GM12878 (cell line): ENCODE data around the gene ATP5F1D. TPM values are rescaled to one million over a fixed set of nuclear protein-coding genes. Genes with fewer than 3 reads are reported as not detected.

Experiments used
- ATAC-seq: fragments of 200-7000 bp; cut with Tn5 transposase; 3 replicates; pipeline ENCODE4 v1.9.1; 2020; ENCODE audit warnings: mild to moderate bottlenecking, moderate library complexity
- BruUV-seq: library from RNA; stranded (reverse); fragments of 400-500 nt; replicated peaks from 2 replicates; lab custom pipeline; 2021; lab: Mats Ljungman, UMichigan
- CTCF ChIA-PET: fragments of 300-600 bp; sonication (Branson Sonifier 250); formaldehyde crosslinking; extraction: SDS; loops from one replicate; lab custom pipeline; 2021; ENCODE audit warnings: inconsistent platforms; lab: Yijun Ruan, JAX
- POLR2A ChIA-PET: fragments of 350-600 bp; formaldehyde crosslinking; extraction: SDS; loops from one replicate; lab custom pipeline; 2021; ENCODE audit warnings: inconsistent platforms; lab: Charles Lee
- RAD21 ChIA-PET: fragments of 300-600 bp; sonication (Branson Sonifier 250); formaldehyde crosslinking; loops from one replicate; lab custom pipeline; 2023; ENCODE audit warnings: antibody characterized with exemption; ENCODE audit not compliant: unreplicated experiment; lab: Charles Lee
- SMC1A ChIA-PET: fragments of 300-600 bp; sonication (Branson Sonifier 250); formaldehyde crosslinking; loops from one replicate; lab custom pipeline; 2023; ENCODE audit not compliant: unreplicated experiment, uncharacterized antibody; lab: Charles Lee
- DNase-seq: peaks from one replicate; pipeline ENCODE4 v3.0.0-alpha.2; 2011; ENCODE audit warnings: low read depth, low spot score
- FAIRE-seq: peaks from 3 replicates; lab custom pipeline; 2011; peaks lifted over from hg19 to GRCh38; lab: Jason Lieb, UNC
- H2AFZ ChIP-seq: 2 replicates; pipeline ENCODE4 v1.6.0; 2011; ENCODE audit warnings: low read depth, low read length, control low read depth; ENCODE audit not compliant: control insufficient read depth
- H3K27ac ChIP-seq: 2 replicates; pipeline ENCODE4 v1.5.1; 2011; ENCODE audit warnings: control low read depth; ENCODE audit not compliant: control insufficient read depth, insufficient read depth
- H3K27me3 ChIP-seq, 2 experiments: replicated peaks in 1 of 2; 2 replicates each; pipeline versions ENCODE4 v1.6.0 to v1.6.1; 2011; ENCODE audit warnings: low read length in 1 of 2; ENCODE audit not compliant: control insufficient read depth in 2 of 2, insufficient read depth in 2 of 2
- H3K36me3 ChIP-seq, 2 experiments: 2 replicates each; pipeline ENCODE4 v1.5.1; 2011; ENCODE audit warnings: low read length in 1 of 2; ENCODE audit not compliant: control insufficient read depth in 2 of 2, insufficient read depth in 2 of 2
- H3K4me1 ChIP-seq: 2 replicates; pipeline ENCODE4 v1.6.1; 2011; ENCODE audit warnings: mild to moderate bottlenecking, low read length, moderate library complexity, mixed read lengths; ENCODE audit not compliant: control insufficient read depth, insufficient read depth
- H3K4me2 ChIP-seq: 2 replicates; pipeline ENCODE4 v1.6.0; 2011; ENCODE audit warnings: control low read depth; ENCODE audit not compliant: control insufficient read depth, insufficient read depth
- H3K4me3 ChIP-seq: fragments of 200-600 bp; sonication (generic); 2 replicates; pipeline ENCODE4 v1.5.1; 2016
- H3K79me2 ChIP-seq: 2 replicates; pipeline ENCODE4 v1.6.0; 2011; ENCODE audit warnings: low read length; ENCODE audit not compliant: control insufficient read depth, insufficient read depth
- H3K9ac ChIP-seq: 2 replicates; pipeline ENCODE4 v1.8.0; 2011; ENCODE audit warnings: low read length, control low read depth, mixed read lengths; ENCODE audit not compliant: control insufficient read depth, insufficient read depth
- H3K9me3 ChIP-seq: replicated peaks from 3 replicates; pipeline ENCODE4 v1.5.1; 2011; ENCODE audit warnings: mild to moderate bottlenecking, low read length; ENCODE audit not compliant: control insufficient read depth, insufficient read depth
- H4K20me1 ChIP-seq: 2 replicates; pipeline ENCODE4 v1.6.0; 2011; ENCODE audit not compliant: control insufficient read depth, insufficient read depth
- CTCF ChIP-seq, 3 experiments: IDR thresholded peaks in 2 of 3; conservative IDR thresholded peaks in 1 of 3; 2 replicates each; pipeline ENCODE4 v1.5.1; 2011; ENCODE audit warnings: low read depth in 3 of 3, low read length in 3 of 3, mild to moderate bottlenecking in 3 of 3, control low read depth in 2 of 3, moderate library complexity in 2 of 3, inconsistent platforms in 1 of 3, mixed read lengths in 1 of 3; ENCODE audit not compliant: control insufficient read depth in 2 of 3, insufficient read depth in 1 of 3; ENCODE audit errors: extremely low read depth in 1 of 3
- HDGF ChIP-seq: fragments of 450-650 bp; IDR thresholded peaks from 2 replicates; pipeline ENCODE4 v1.6.1; 2016; ENCODE audit warnings: antibody characterized with exemption
- ZNF384 ChIP-seq: IDR thresholded peaks from 2 replicates; pipeline ENCODE4 v1.6.1; 2012; ENCODE audit warnings: low read depth, mild to moderate bottlenecking, low read length, improper control_type of control experiment, borderline replicate concordance
- ZNF687 ChIP-seq: fragments of 450-650 bp; IDR thresholded peaks from 2 replicates; pipeline ENCODE4 v1.6.1; 2017; ENCODE audit warnings: mild to moderate bottlenecking, moderate library complexity
- WGBS: methylation state at CpG from one replicate; pipeline ENCODE4 v1.1.6; 2016; ENCODE audit warnings: low lambda C conversion rate; ENCODE audit not compliant: insufficient replicate concordance, insufficient coverage; ENCODE audit errors: missing lambda C conversion rate; 5-methylcytosine and 5-hydroxymethylcytosine counted together
- in situ Hi-C: fragments of 300-500 bp; cut with MboI; formaldehyde crosslinking; loops from 9 replicates; pipeline ENCODE4 v1.14.3; 2018; ENCODE audit warnings: mixed read lengths
- intact Hi-C: fragments of 100-400 bp; cut with micrococcal nuclease; formaldehyde crosslinking; loops from one replicate; pipeline ENCODE4 v1.14.2; 2022; ENCODE audit not compliant: unreplicated experiment
- polyA plus RNA-seq, 11 experiments: library from polyadenylated mRNA; depleted of rRNA in 4 of 11; unstranded in 6 of 11; stranded (reverse) in 5 of 11; fragments of >200 nt; fragmentation: Nextera tagmentation in 4 of 11; fragmentation: Illumina TruSeq in 1 of 11; extraction: Ambion mirVana in 4 of 11; extraction: Trizol in 1 of 11; gene quantifications; 1 replicate in 1 of 11; 2 replicates in 10 of 11; pipeline versions ENCODE4 v1.2.1 to v1.2.3, GENCODE V29; 2011 to 2016; ENCODE audit warnings: inconsistent platforms in 2 of 11, missing spikeins in 2 of 11, low read depth in 1 of 11
- total RNA-seq, 4 experiments: library from RNA; depleted of rRNA in 3 of 4; stranded (reverse); fragments of >200 nt in 3 of 4; fragmentation: Illumina TruSeq in 1 of 4; extraction: Trizol in 1 of 4; gene quantifications; 2 replicates each; pipeline versions ENCODE4 v1.2.1 to v1.2.3, GENCODE V29; 2013 to 2021

ATP5F1D gene
- total and polyA plus RNA-seq, 10 of the 15 experiments (the other 5 are each of a cell fraction or from before 2014, with no cell fraction given) = 7.2 to 357 (median 49.5) TPM

GRCh38 chr19:1258707-1259205 is 17.2 kb downstream of the ATP5F1D start:
- TF ChIP-seq ZNF687 (no peak), CTCF (IDR thresholded peaks at IDR 0.05 in 2 of 3, conservative IDR thresholded peaks at IDR 0.05 in 1 of 3; ENCODE audit: control insufficient read depth in 2 of 3, extremely low read depth in 1 of 3, insufficient read depth in 1 of 3, low read depth in 3 of 3, low read length in 3 of 3) (0 out of 6 replicates have a peak, but pooled peaks of 1 of the 3 experiments have one; percentile 0), ZNF384 (peak; percentile 51; the same call in 1 of the 2 replicates), HDGF (no peak)
- Histone ChIP-seq H3K9ac (peak overlapping the region; percentile 78), H3K36me3 (peaks cover 14 to 27% of the 10 kb centered on the region in 2 experiments; a peak in 3 of 4 replicates), H3K27ac (peak overlapping the region; percentile 96), H3K4me1 (peaks cover 35% of the 10 kb centered on the region), H3K27me3 (no peaks in the 10 kb centered on the region), H3K79me2 (peaks cover 48% of the 10 kb centered on the region), H3K9me3 (no peaks in the 10 kb centered on the region), H4K20me1 (no peaks in the 10 kb centered on the region), H3K4me3 (peak overlapping the region; percentile 68), H3K4me2 (peak overlapping the region; percentile 98), H2AFZ (no peak overlapping the region)
- BruUV-seq = no TSS peak
- CTCF ChIA-PET = interaction anchor here (0.9 to 2.2 kb wide), 4 partner anchors 8 to 156 kb away, joined by 3 to 10 read pairs (median 4); partner anchors contain the start of gene CIRBP
- RAD21 ChIA-PET = interaction anchor here (0.6 to 1.8 kb wide), 3 partner anchors 8 to 171 kb away, joined by 3 to 6 read pairs (median 4); no protein-coding TSS in a partner anchor
- intact Hi-C loops = no loop called here
- SMC1A ChIA-PET = interaction anchor here (0.6 to 1.4 kb wide), 2 partner anchors 8 to 229 kb away, joined by 3 to 4 read pairs; no protein-coding TSS in a partner anchor
- no peak for DNase-seq
- WGBS = 0% methylated on average over 14 of the region's 15 CpGs
- no peak; the same call in 1 of the 3 replicates for ATAC-seq
- peak; percentile 49 for FAIRE-seq
- POLR2A ChIA-PET = interaction anchor here (0.6 to 2.4 kb wide), 7 partner anchors 8 to 478 kb away, joined by 3 to 12 read pairs (median 5); partner anchors contain the start of gene CIRBP
- in situ Hi-C loops = no loop called here
